Measurements from ENCODE around the gene PRKCQ. TPM values are rescaled to one million over a fixed set of nuclear protein-coding genes. Genes with fewer than 3 reads are reported as not detected.

Gene PRKCQ
- total RNA-seq, 2 experiments from 2014 or later = 4.0 to 7.8 TPM

- no peaks in the 10 kb centered on the region for H3K79me2 ChIP-seq (ENCODE audit: insufficient read depth, low read depth, low read length)
- H4K20me1 ChIP-seq (ENCODE audit: insufficient read depth, low read length) = no peaks in the 10 kb centered on the region
- BruUV-seq (replicated peaks) = no TSS peak
- no peak overlapping the region for H2AFZ ChIP-seq (ENCODE audit: low read length)
- H3K4me3 ChIP-seq (ENCODE audit: low read depth, low read length, poor library complexity, severe bottlenecking) = no peak overlapping the region
- no peaks in the 10 kb centered on the region for H3K4me1 ChIP-seq (ENCODE audit: insufficient read depth, low read length, poor library complexity, severe bottlenecking)
- TF ChIP-seq, protein P1, sequence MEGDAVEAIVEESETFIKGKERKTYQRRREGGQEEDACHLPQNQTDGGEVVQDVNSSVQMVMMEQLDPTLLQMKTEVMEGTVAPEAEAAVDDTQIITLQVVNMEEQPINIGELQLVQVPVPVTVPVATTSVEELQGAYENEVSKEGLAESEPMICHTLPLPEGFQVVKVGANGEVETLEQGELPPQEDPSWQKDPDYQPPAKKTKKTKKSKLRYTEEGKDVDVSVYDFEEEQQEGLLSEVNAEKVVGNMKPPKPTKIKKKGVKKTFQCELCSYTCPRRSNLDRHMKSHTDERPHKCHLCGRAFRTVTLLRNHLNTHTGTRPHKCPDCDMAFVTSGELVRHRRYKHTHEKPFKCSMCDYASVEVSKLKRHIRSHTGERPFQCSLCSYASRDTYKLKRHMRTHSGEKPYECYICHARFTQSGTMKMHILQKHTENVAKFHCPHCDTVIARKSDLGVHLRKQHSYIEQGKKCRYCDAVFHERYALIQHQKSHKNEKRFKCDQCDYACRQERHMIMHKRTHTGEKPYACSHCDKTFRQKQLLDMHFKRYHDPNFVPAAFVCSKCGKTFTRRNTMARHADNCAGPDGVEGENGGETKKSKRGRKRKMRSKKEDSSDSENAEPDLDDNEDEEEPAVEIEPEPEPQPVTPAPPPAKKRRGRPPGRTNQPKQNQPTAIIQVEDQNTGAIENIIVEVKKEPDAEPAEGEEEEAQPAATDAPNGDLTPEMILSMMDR (conservative IDR thresholded peaks at IDR 0.05; ENCODE audit: low read length) = no peak
- no peak for TF ChIP-seq EZH2phosphoT487 (IDR thresholded peaks at IDR 0.05; ENCODE audit: borderline replicate concordance, low read depth, low read length)
- ChIA-PET CTCF (ENCODE audit: unreplicated experiment) (no interaction called here), POLR2A (no interaction called here)
- peaks cover 14% of the 10 kb centered on the region for H3K9me3 ChIP-seq (ENCODE audit: low read length)
- DNase-seq (ENCODE audit: low spot score) = no peak
- intact Hi-C loops (cut with micrococcal nuclease; ENCODE audit: unreplicated experiment) = no loop called here
- H3K36me3 ChIP-seq (ENCODE audit: insufficient read depth, low read length) = peaks cover 16% of the 10 kb centered on the region
- no peak overlapping the region for H3K27ac ChIP-seq (ENCODE audit: low read depth, low read length, poor library complexity, severe bottlenecking)
- H3K9me2 ChIP-seq (ENCODE audit: insufficient read depth, low read length) = no peaks in the 10 kb centered on the region
- H3K4me2 ChIP-seq (ENCODE audit: low read length) = no peak overlapping the region
These were observed 67.9 kb downstream of the PRKCQ start for GRCh38 chr10:6512182-6512581.

- no peaks in the 10 kb centered on the region for H4K20me1 ChIP-seq (ENCODE audit: insufficient read depth, low read length)
- H3K27ac ChIP-seq (ENCODE audit: low read depth, low read length, poor library complexity, severe bottlenecking) = no peak overlapping the region
- POLR2A ChIA-PET = no interaction called here
- H3K79me2 ChIP-seq (ENCODE audit: insufficient read depth, low read depth, low read length) = no peaks in the 10 kb centered on the region
- H3K4me1 ChIP-seq (ENCODE audit: insufficient read depth, low read length, poor library complexity, severe bottlenecking) = no peaks in the 10 kb centered on the region
- no peak for DNase-seq (ENCODE audit: low spot score)
- intact Hi-C loops (cut with micrococcal nuclease; ENCODE audit: unreplicated experiment) = no loop called here
- peaks cover 16% of the 10 kb centered on the region for H3K36me3 ChIP-seq (ENCODE audit: insufficient read depth, low read length)
- peaks cover 14% of the 10 kb centered on the region for H3K9me3 ChIP-seq (ENCODE audit: low read length)
- no peak overlapping the region for H3K4me3 ChIP-seq (ENCODE audit: low read depth, low read length, poor library complexity, severe bottlenecking)
- CTCF ChIA-PET (ENCODE audit: unreplicated experiment) = no interaction called here
- no TSS peak for BruUV-seq (replicated peaks)
- TF ChIP-seq, protein P1 (conservative IDR thresholded peaks at IDR 0.05; ENCODE audit: low read length) = no peak
- TF ChIP-seq EZH2phosphoT487 (IDR thresholded peaks at IDR 0.05; ENCODE audit: borderline replicate concordance, low read depth, low read length) = no peak
- no peak overlapping the region for H3K4me2 ChIP-seq (ENCODE audit: low read length)
- H2AFZ ChIP-seq (ENCODE audit: low read length) = no peak overlapping the region
- H3K9me2 ChIP-seq (ENCODE audit: insufficient read depth, low read length) = no peaks in the 10 kb centered on the region
These were observed 68.7 kb downstream of the PRKCQ start for GRCh38 chr10:6511347-6511746.

DNA sequence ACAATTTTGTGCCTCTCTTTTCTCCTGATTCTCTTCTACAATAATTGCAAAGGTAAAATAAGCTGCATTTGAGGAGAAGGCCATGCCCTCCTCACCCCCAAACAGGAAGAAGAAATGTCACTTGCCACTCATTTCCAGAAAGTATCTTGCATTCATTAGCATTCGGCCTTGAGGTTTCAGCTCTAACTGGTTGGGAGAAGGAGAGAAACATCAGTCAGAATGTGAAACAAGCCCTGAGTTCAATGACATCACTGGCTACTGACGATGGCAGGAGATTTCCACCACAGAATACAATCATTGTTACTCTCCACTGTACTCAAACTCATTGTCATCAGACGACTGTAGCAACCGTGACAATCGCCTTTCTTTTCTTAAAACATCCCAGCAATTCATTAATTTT, 72.8 kb downstream of the PRKCQ start:
- POLR2A ChIA-PET = interaction anchor here (0.6 kb wide), 1 partner anchor 27 kb away, joined by 3 read pairs; no protein-coding TSS in a partner anchor
- H3K9me3 ChIP-seq (ENCODE audit: low read length) = peaks cover 14% of the 10 kb centered on the region
- no peaks in the 10 kb centered on the region for H3K79me2 ChIP-seq (ENCODE audit: insufficient read depth, low read depth, low read length)
- H3K4me3 ChIP-seq (ENCODE audit: low read depth, low read length, poor library complexity, severe bottlenecking) = no peak overlapping the region
- no peak for DNase-seq (ENCODE audit: low spot score)
- H3K4me2 ChIP-seq (ENCODE audit: low read length) = no peak overlapping the region
- H2AFZ ChIP-seq (ENCODE audit: low read length) = no peak overlapping the region
- BruUV-seq (replicated peaks) = no TSS peak
- CTCF ChIA-PET (ENCODE audit: unreplicated experiment) = no interaction called here
- intact Hi-C loops (cut with micrococcal nuclease; ENCODE audit: unreplicated experiment) = no loop called here
- H3K9me2 ChIP-seq (ENCODE audit: insufficient read depth, low read length) = no peaks in the 10 kb centered on the region
- H3K27ac ChIP-seq (ENCODE audit: low read depth, low read length, poor library complexity, severe bottlenecking) = no peak overlapping the region
- TF ChIP-seq EZH2phosphoT487 (IDR thresholded peaks at IDR 0.05; ENCODE audit: borderline replicate concordance, low read depth, low read length) = no peak
- TF ChIP-seq, protein P1 (conservative IDR thresholded peaks at IDR 0.05; ENCODE audit: low read length) = no peak
- H3K4me1 ChIP-seq (ENCODE audit: insufficient read depth, low read length, poor library complexity, severe bottlenecking) = no peaks in the 10 kb centered on the region
- peaks cover 16% of the 10 kb centered on the region for H3K36me3 ChIP-seq (ENCODE audit: insufficient read depth, low read length)
- H4K20me1 ChIP-seq (ENCODE audit: insufficient read depth, low read length) = no peaks in the 10 kb centered on the region

Data from OCI-LY7 (cell line).